Epithelial cell of esophagus (primary cell): Measurements from ENCODE around the gene RPLP2.

ENCODE experiments used
- DNase-seq: peaks from one replicate; pipeline ENCODE4 v3.0.0; 2010; ENCODE audit warnings: low read depth
- H3K4me3 ChIP-seq: 2 replicates; pipeline ENCODE4 v1.5.1; 2011; ENCODE audit warnings: mild to moderate bottlenecking, low read length, control low read depth
- CTCF ChIP-seq: IDR thresholded peaks from 2 replicates; pipeline ENCODE4 v1.5.1; 2011; ENCODE audit warnings: low read depth, mild to moderate bottlenecking, low read length, control low read depth, inconsistent platforms; ENCODE audit not compliant: insufficient read depth; ENCODE audit errors: missing control alignments

RPLP2 gene

GRCh38 chr11:831118-831864 lies 21.5 kb downstream of the RPLP2 start:
- no peak for TF ChIP-seq CTCF
- H3K4me3 ChIP-seq = no peak overlapping the region
- no peak for DNase-seq

DNA sequence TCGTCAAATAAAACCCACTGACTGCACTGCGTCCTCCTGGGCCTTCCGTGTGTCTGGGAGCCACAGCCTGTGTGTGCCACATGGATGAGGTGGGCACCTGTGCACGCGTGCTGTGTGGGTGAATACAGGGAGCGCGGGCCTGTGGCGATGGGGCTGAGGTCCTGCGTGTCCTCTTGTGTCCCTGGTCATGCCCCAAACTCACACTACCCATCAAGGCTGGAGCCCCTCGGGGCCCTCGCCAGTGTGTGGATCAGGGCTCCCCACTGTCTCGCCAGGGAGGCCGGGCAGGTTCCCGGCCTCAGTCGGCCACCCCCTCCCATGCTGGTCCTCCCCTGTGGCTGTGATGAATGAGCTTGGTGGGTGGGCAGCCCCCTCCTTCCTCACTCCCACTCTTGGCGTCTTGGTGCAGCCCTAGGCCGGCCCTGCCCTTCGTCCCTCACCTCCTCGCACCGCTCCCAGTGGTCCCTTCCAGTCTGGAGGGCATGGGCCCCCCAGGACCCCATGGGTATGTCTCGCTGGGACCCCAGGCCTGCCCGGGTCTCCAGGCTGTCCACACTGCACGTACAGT lies 22.3 kb downstream of the RPLP2 start:
- DNase-seq = no peak
- no peak for TF ChIP-seq CTCF
- H3K4me3 ChIP-seq = peak overlapping the region; percentile 40

- DNase-seq = peak; percentile 79
- TF ChIP-seq CTCF = no peak
- H3K4me3 ChIP-seq = peak within 1 kb of the TSS; percentile 74
These were observed 22.9 kb downstream of the RPLP2 start, which contains the start of gene CD151 for GRCh38 chr11:832529-833113. TSS of gene CD151 (plus strand) at chr11:832952. CDS start at chr11:836070, 3,118 bp downstream.

GRCh38 chr11:833114-833791 lies 23.5 kb downstream of the RPLP2 start:
- DNase-seq = peak; percentile 61
- H3K4me3 ChIP-seq = peak overlapping the region; percentile 74
- no peak for TF ChIP-seq CTCF

GRCh38 chr11:833849-834311 lies 24.1 kb downstream of the RPLP2 start:
- TF ChIP-seq CTCF = no peak
- DNase-seq = peak; percentile 49
- peak overlapping the region; percentile 74 for H3K4me3 ChIP-seq

DNA sequence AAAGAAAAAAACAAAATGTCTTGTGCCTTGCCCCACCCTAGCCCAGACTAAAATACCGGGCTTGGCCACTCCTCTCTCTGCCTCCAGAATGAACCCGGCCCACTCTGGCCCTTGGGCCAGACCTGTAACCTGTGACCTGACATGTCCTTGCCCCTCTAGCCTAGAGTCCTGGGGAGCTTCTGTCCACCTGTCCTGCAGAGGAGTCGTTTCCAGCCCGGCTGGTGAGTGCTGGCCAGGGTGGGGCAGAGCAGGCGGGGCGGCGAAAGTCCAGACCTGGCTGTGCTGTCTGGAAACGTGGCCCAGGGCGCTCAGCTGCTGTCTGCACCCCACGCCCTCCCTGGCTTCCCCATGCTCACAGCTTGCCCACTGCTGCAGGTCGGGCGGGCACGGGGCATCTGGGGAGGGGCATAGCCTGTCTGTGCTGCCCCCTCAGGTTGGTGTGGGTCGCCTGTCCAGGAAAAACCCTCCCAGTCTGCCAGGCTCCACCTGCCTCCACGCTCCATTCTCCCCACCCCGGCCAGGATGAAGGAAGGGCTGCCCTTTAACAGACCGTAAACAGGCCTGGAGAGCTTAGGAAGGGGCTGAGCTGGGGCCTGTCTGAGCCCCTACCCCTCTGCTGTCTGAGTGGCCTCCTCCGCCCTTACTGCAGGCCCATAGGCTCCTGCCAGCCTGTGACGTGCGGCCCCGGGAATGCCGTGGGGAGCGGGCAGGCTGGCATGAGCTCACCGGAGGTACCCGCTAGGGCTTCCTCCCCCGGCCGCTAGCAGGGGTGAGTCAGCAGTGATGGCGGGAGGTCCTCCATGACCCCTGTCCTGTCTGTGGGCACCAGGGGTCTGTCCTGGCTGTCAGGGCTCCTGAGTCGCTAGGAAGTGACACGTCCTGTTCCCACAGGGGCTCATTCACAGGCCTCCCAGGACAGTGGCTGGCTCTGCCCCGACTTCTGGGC lies 24.9 kb downstream of the RPLP2 start:
- H3K4me3 ChIP-seq = peak overlapping the region; percentile 74
- TF ChIP-seq CTCF = no peak
- DNase-seq = peak; percentile 96
